Large intestine (tissue), 3 donors: Measurements from ENCODE around the gene TYROBP. TPM values are rescaled to one million over a fixed set of nuclear protein-coding genes. Genes with fewer than 3 reads are reported as not detected.

Experiments
- DNase-seq, 2 donors: peaks; one replicate each; pipeline versions ENCODE4 v3.0.0 to v3.0.0-alpha.2; 2013
- H3K27ac ChIP-seq: one replicate; pipeline ENCODE4 v1.5.1; 2013; ENCODE audit warnings: low read length
- H3K27me3 ChIP-seq: 2 replicates; pipeline ENCODE4 v1.6.1; 2013; ENCODE audit warnings: low read length; ENCODE audit not compliant: control insufficient read depth, insufficient read depth
- H3K36me3 ChIP-seq: 2 replicates; pipeline ENCODE4 v1.6.1; 2013; ENCODE audit warnings: low read length; ENCODE audit not compliant: control insufficient read depth, insufficient read depth
- H3K4me1 ChIP-seq: one replicate; pipeline ENCODE4 v1.6.1; 2013; ENCODE audit warnings: low read length; ENCODE audit not compliant: control insufficient read depth, insufficient read depth
- H3K4me3 ChIP-seq: one replicate; pipeline ENCODE4 v1.5.1; 2013; ENCODE audit warnings: low read length
- H3K9me3 ChIP-seq: one replicate; pipeline ENCODE4 v1.6.1; 2013; ENCODE audit warnings: mild to moderate bottlenecking, low read depth, low read length, moderate library complexity; ENCODE audit not compliant: control insufficient read depth
- WGBS: methylation state at CpG from one replicate; pipeline ENCODE4 v1.1.5; 2013; ENCODE audit warnings: low lambda C conversion rate; ENCODE audit not compliant: insufficient coverage; 5-methylcytosine and 5-hydroxymethylcytosine counted together
- polyA plus RNA-seq: library from polyadenylated mRNA; unstranded; fragments of 120-200 nt; gene quantifications from one replicate; pipeline ENCODE4 v1.2.1, GENCODE V29; 2013

Gene TYROBP
- polyA plus RNA-seq, 1 donor = 41.8 TPM

- Histone ChIP-seq H3K4me3 (no peak overlapping the region), H3K27ac (no peak overlapping the region), H3K36me3 (no peaks in the 10 kb centered on the region), H3K9me3 (peaks cover 3% of the 10 kb centered on the region), H3K27me3 (peaks cover 75% of the 10 kb centered on the region), H3K4me1 (peaks cover 3% of the 10 kb centered on the region)
- DNase-seq = no peak
- WGBS = no CpG with 5 or more reads among the region's 19 CpGs
These were observed 46.4 kb downstream of the TYROBP start for GRCh38 chr19:35861640-35862160.

GRCh38 chr19:35860818-35861639, 47.1 kb downstream of the TYROBP start:
- Histone ChIP-seq H3K27ac (no peak overlapping the region), H3K9me3 (peaks cover 5% of the 10 kb centered on the region), H3K36me3 (no peaks in the 10 kb centered on the region), H3K4me3 (no peak overlapping the region), H3K27me3 (peaks cover 76% of the 10 kb centered on the region), H3K4me1 (peaks cover 9% of the 10 kb centered on the region)
- WGBS = no CpG with 5 or more reads among the region's 55 CpGs
- no peak for DNase-seq

GRCh38 chr19:35860436-35860817, 47.7 kb downstream of the TYROBP start:
- no CpG with 5 or more reads among the region's 24 CpGs for WGBS
- Histone ChIP-seq H3K4me3 (no peak overlapping the region), H3K4me1 (peaks cover 9% of the 10 kb centered on the region), H3K36me3 (no peaks in the 10 kb centered on the region), H3K27me3 (peaks cover 77% of the 10 kb centered on the region), H3K27ac (no peak overlapping the region), H3K9me3 (peaks cover 5% of the 10 kb centered on the region)
- no peak for DNase-seq

- Histone ChIP-seq H3K4me1 (peaks cover 9% of the 10 kb centered on the region), H3K27me3 (peaks cover 86% of the 10 kb centered on the region), H3K9me3 (peaks cover 5% of the 10 kb centered on the region), H3K4me3 (no peak overlapping the region), H3K36me3 (no peaks in the 10 kb centered on the region), H3K27ac (no peak overlapping the region)
- WGBS = no CpG with 5 or more reads among the region's 4 CpGs
- no peak for DNase-seq
These were observed 48.7 kb downstream of the TYROBP start for GRCh38 chr19:35859414-35859813.

- WGBS = no CpG with 5 or more reads among the region's 6 CpGs
- no peak overlapping the region for H3K27ac ChIP-seq
- peaks cover 5% of the 10 kb centered on the region for H3K9me3 ChIP-seq
- peaks cover 9% of the 10 kb centered on the region for H3K4me1 ChIP-seq
- peaks cover 91% of the 10 kb centered on the region for H3K27me3 ChIP-seq
- DNase-seq = no peak
- no peak overlapping the region for H3K4me3 ChIP-seq
- no peaks in the 10 kb centered on the region for H3K36me3 ChIP-seq
These were observed 49.8 kb downstream of the TYROBP start for GRCh38 chr19:35858311-35858710.

GRCh38 chr19:35856546-35857149, 51.4 kb downstream of the TYROBP start, which contains the start of gene KIRREL2:
Gene KIRREL2, plus strand, starts transcription at chr19:35856911. Its CDS starts 209 bp downstream, at chr19:35857120.
- Histone ChIP-seq H3K4me1 (peaks cover 9% of the 10 kb centered on the region), H3K27ac (no peak within 1 kb of the TSS), H3K27me3 (peaks cover 88% of the 10 kb centered on the region), H3K36me3 (no peaks in the 10 kb centered on the region), H3K4me3 (peak within 1 kb of the TSS; percentile 38), H3K9me3 (peaks cover 4% of the 10 kb centered on the region)
- peak in 1 of 2 donors; percentile 26 for DNase-seq
- no CpG with 5 or more reads among the region's 42 CpGs for WGBS

Other genes starting within 250 kb of the TYROBP start
- 0.04 TPM for gene UPK1A, start 241.8 kb downstream of the TYROBP start, polyA plus RNA-seq
- 0.51 TPM for gene ZBTB32, start 203.7 kb downstream of the TYROBP start, polyA plus RNA-seq
- gene KMT2B, start 190.3 kb downstream of the TYROBP start, polyA plus RNA-seq = 33.2 TPM
- 3.8 TPM for gene IGFLR1, start 165.8 kb downstream of the TYROBP start, polyA plus RNA-seq
- 31.2 TPM for gene U2AF1L4, start 162.9 kb downstream of the TYROBP start, polyA plus RNA-seq
- 63.3 TPM for gene PSENEN, start 162.6 kb downstream of the TYROBP start, polyA plus RNA-seq
- gene LIN37, start 159.7 kb downstream of the TYROBP start, polyA plus RNA-seq = 11.3 TPM
- 50.2 TPM for gene HSPB6, start 151.3 kb downstream of the TYROBP start, polyA plus RNA-seq
- 16.3 TPM for gene PROSER3, start 150.1 kb downstream of the TYROBP start, polyA plus RNA-seq
- gene ARHGAP33, start 132.7 kb downstream of the TYROBP start, polyA plus RNA-seq = 22.2 TPM
- 1.9 TPM for gene PRODH2, start 95.5 kb downstream of the TYROBP start, polyA plus RNA-seq
- gene NPHS1, start 55.8 kb downstream of the TYROBP start, polyA plus RNA-seq = 3.2 TPM
- 1.8 TPM for gene KIRREL2, start 51.4 kb downstream of the TYROBP start, polyA plus RNA-seq
- 32.7 TPM for gene APLP1, start 39.7 kb downstream of the TYROBP start, polyA plus RNA-seq
- 7.7 TPM for gene NFKBID, start 7.8 kb downstream of the TYROBP start, polyA plus RNA-seq
- 11.1 TPM for gene HCST, start 5.8 kb downstream of the TYROBP start, polyA plus RNA-seq
- 10.7 TPM for gene LRFN3, start 28.1 kb upstream of the TYROBP start, polyA plus RNA-seq
- gene SDHAF1, start 86.9 kb upstream of the TYROBP start, polyA plus RNA-seq = 23.4 TPM
- 9.8 TPM for gene SYNE4, start 100.5 kb upstream of the TYROBP start, polyA plus RNA-seq
- 13.8 TPM for gene ALKBH6, start 105.9 kb upstream of the TYROBP start, polyA plus RNA-seq
- 21.5 TPM for gene CLIP3, start 124.6 kb upstream of the TYROBP start, polyA plus RNA-seq
- 9.1 TPM for gene THAP8, start 146.0 kb upstream of the TYROBP start, polyA plus RNA-seq
- 2.6 TPM for gene WDR62, start 146.6 kb upstream of the TYROBP start, polyA plus RNA-seq
- 0.09 TPM for gene OVOL3, start 202.8 kb upstream of the TYROBP start, polyA plus RNA-seq
- 47.5 TPM for gene POLR2I, start 206.6 kb upstream of the TYROBP start, polyA plus RNA-seq
- gene TBCB, start 207.2 kb upstream of the TYROBP start, polyA plus RNA-seq = 95.3 TPM
- 516 TPM for gene CAPNS1, start 231.8 kb upstream of the TYROBP start, polyA plus RNA-seq
- gene COX7A1, start 244.2 kb upstream of the TYROBP start, polyA plus RNA-seq = 11.5 TPM